Measurements from ENCODE around the gene DDX24. TPM values are rescaled to one million over a fixed set of nuclear protein-coding genes. Genes with fewer than 3 reads are reported as not detected.

The DDX24 gene
- total RNA-seq, 2 donors from 2014 or later, result 110 to 142 TPM

GRCh38 chr14:94103554-94104150 is 22.6 kb upstream of the DDX24 start:
- Histone ChIP-seq H3K4me3 (no peak overlapping the region), H3K36me3 (no peaks in the 10 kb centered on the region), H3K9me3 (no peaks in the 10 kb centered on the region), H3K9ac (ENCODE audit: low read depth in 2 of 2, low read length in 2 of 2) (no peak overlapping the region), H3K27ac (peak overlapping the region; percentile 62), H3K27me3 (no peaks in the 10 kb centered on the region), H3K4me1 (no peaks in the 10 kb centered on the region)
- no peak for TF ChIP-seq CTCF (IDR thresholded peaks at IDR 0.05)
- no peak for DNase-seq
- intact Hi-C loops (cut with DNase I), result no loop called here

GRCh38 chr14:94102768-94103482 is 21.9 kb upstream of the DDX24 start:
- Histone ChIP-seq H3K9me3 (no peaks in the 10 kb centered on the region), H3K9ac (ENCODE audit: low read depth in 2 of 2, low read length in 2 of 2) (no peak overlapping the region), H3K4me3 (no peak overlapping the region), H3K27me3 (no peaks in the 10 kb centered on the region), H3K4me1 (no peaks in the 10 kb centered on the region), H3K27ac (peak overlapping the region; percentile 62), H3K36me3 (no peaks in the 10 kb centered on the region)
- intact Hi-C loops (cut with DNase I), result no loop called here
- peak; percentile 50 for DNase-seq
- TF ChIP-seq CTCF (IDR thresholded peaks at IDR 0.05), result no peak

DNA sequence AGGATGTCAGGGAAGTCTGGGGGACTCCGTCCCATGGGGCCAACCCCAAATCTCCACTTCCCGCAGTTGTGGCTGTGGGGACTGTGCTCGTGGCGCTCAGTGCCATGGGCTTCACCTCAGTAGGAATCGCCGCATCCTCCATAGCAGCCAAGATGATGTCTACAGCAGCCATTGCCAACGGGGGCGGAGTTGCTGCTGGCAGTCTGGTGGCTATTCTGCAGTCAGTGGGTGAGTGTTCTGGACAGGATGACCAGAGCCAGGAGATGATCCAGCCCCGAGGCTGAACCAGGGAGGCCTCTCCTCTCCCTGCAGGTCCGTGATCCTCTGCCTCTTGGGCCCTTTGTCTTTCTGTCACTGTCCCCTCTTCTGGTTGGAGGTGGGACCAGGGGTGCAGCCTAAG is 20.7 kb upstream of the DDX24 start:
- H3K27me3 ChIP-seq, result no peaks in the 10 kb centered on the region
- no peak overlapping the region for H3K27ac ChIP-seq
- no peak for DNase-seq
- TF ChIP-seq CTCF (IDR thresholded peaks at IDR 0.05), result no peak
- H3K4me3 ChIP-seq, result no peak overlapping the region
- H3K36me3 ChIP-seq, result no peaks in the 10 kb centered on the region
- intact Hi-C loops (cut with DNase I), result no loop called here
- H3K9me3 ChIP-seq, result no peaks in the 10 kb centered on the region
- H3K4me1 ChIP-seq, result no peaks in the 10 kb centered on the region
- no peak overlapping the region for H3K9ac ChIP-seq (ENCODE audit: low read depth in 2 of 2, low read length in 2 of 2)

GRCh38 chr14:94100847-94101246 is 19.8 kb upstream of the DDX24 start:
- Histone ChIP-seq H3K4me3 (no peak overlapping the region), H3K27ac (no peak overlapping the region), H3K9me3 (no peaks in the 10 kb centered on the region), H3K4me1 (no peaks in the 10 kb centered on the region), H3K9ac (ENCODE audit: low read depth in 2 of 2, low read length in 2 of 2) (no peak overlapping the region), H3K36me3 (no peaks in the 10 kb centered on the region), H3K27me3 (no peaks in the 10 kb centered on the region)
- intact Hi-C loops (cut with DNase I), result no loop called here
- no peak for TF ChIP-seq CTCF (IDR thresholded peaks at IDR 0.05)
- no peak for DNase-seq

GRCh38 chr14:94099006-94099405 is 18.0 kb upstream of the DDX24 start:
- Histone ChIP-seq H3K36me3 (no peaks in the 10 kb centered on the region), H3K9me3 (no peaks in the 10 kb centered on the region), H3K4me1 (no peaks in the 10 kb centered on the region), H3K4me3 (no peak overlapping the region), H3K27ac (no peak overlapping the region), H3K27me3 (no peaks in the 10 kb centered on the region), H3K9ac (ENCODE audit: low read depth in 2 of 2, low read length in 2 of 2) (no peak overlapping the region)
- intact Hi-C loops (cut with DNase I), result no loop called here
- no peak for TF ChIP-seq CTCF (IDR thresholded peaks at IDR 0.05)
- DNase-seq, result no peak

Data from colonic mucosa (tissue), 4 donors.